Breast epithelium (tissue), 3 donors: ENCODE measurements around the gene LCE1F.

Experiments used
- CTCF ChIP-seq, 3 donors: fragments of 450-650 bp; IDR thresholded peaks; one replicate each; pipeline ENCODE4 v1.5.1; 2016 to 2017; ENCODE audit warnings: antibody characterized with exemption in 3 of 3, mild to moderate bottlenecking in 3 of 3, moderate library complexity in 3 of 3
- POLR2A ChIP-seq: fragments of 450-650 bp; IDR thresholded peaks from one replicate; pipeline ENCODE4 v1.6.1; 2016; ENCODE audit warnings: antibody characterized with exemption, mild to moderate bottlenecking, moderate library complexity
- POLR2AphosphoS5 ChIP-seq, 3 donors: sonication (generic); formaldehyde crosslinking; IDR thresholded peaks; one replicate each; pipeline ENCODE4 v1.6.1; 2017; ENCODE audit warnings: antibody characterized with exemption in 3 of 3

DNA sequence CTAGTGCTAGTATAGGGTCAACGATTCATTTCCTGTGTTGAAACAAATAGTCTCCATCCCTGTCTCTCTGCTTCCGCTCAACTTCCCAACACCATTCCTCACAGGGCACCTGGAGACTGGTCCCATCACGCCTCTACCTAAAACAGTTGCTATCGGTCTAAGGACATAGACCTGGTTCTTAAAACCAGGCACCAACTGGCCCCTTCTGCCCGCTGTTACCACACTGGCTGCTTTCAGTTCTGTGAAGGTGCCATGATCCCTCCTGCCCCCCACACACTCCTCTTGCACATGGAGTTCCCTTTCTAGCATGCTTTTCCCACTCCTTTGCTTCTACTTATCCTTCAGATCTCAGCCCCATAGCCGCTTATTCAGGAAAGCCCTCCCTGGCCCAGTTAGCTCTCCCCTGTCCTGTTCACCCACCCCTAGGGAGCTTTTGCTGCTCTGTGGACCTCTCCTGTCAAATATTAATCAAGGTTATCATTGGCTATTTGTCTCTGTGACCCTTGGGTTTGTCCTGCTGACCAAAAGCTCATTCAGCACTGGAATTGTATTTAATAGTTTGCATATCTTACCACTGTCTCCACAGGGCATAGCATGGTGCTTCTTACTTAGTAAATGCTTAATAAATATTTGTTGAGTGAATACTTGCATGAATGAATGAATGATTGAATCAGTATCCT, 29.0 kb upstream of the LCE1F start:
- TF ChIP-seq CTCF (IDR thresholded peaks at IDR 0.05) (no peak), POLR2A (no peak), POLR2AphosphoS5 (IDR thresholded peaks at IDR 0.05) (no peak)
